ENCODE results near the gene TUBA4B.
"Not testable (repeated sequence)": the region's sequence is repeated elsewhere in the genome, so short reads cannot be mapped to it uniquely, and the experiment has no call there.

The TUBA4B gene

DNA sequence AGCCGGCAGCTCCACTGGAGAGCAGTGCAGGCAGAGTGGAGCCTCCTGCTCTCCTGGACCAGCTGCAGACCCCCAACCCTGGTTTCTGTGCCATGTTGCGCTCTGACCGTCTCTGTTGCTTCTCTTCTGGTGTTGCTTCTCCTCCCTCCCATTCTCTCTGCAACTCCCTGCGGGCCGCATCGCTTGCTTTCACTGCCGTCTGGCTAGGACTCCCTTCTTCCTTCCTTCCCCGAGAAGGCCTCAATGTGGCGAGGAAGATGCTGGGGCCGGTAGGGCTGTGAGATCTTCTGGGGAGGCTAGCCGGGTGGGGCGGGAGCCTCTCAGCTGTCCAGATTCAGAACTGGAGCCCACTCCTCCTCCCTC lies 32.3 kb downstream of the TUBA4B start:
- Histone ChIP-seq H3K36me3 (ENCODE audit: control insufficient read depth in 1 of 2, insufficient read depth in 2 of 2, low read length in 2 of 2) (peaks cover 37 to 50% of the 10 kb centered on the region in 2 experiments), H3K14ac (ENCODE audit: low read length) (no peak overlapping the region)
- no CpG with 5 or more reads among the region's 12 CpGs for WGBS (ENCODE audit: extremely low coverage, insufficient coverage, insufficient read length)

GRCh38 chr2:219285894-219286425 lies 32.9 kb downstream of the TUBA4B start:
- H2BK120ac ChIP-seq (ENCODE audit: insufficient read depth, low read length, poor library complexity), result no peak overlapping the region
- H3K14ac ChIP-seq (ENCODE audit: low read length), result peak overlapping the region; percentile 63
- H3K27me3 ChIP-seq (ENCODE audit: insufficient read depth, low read length), result no peaks in the 10 kb centered on the region
- H2AK5ac ChIP-seq (ENCODE audit: low read length), result no peak overlapping the region
- H3K27ac ChIP-seq (ENCODE audit: low read depth, low read length), result peak overlapping the region; percentile 49
- no peak overlapping the region for H3K4ac ChIP-seq (ENCODE audit: low read depth, low read length)
- no peak overlapping the region for H3K4me3 ChIP-seq (ENCODE audit: low read depth, low read length)
- no peaks in the 10 kb centered on the region for H3K9me3 ChIP-seq (ENCODE audit: insufficient read depth, low read depth, low read length)
- no peak overlapping the region for H3K9ac ChIP-seq (ENCODE audit: low read length)
- no peak overlapping the region for H3K23ac ChIP-seq (ENCODE audit: low read length)
- H2BK5ac ChIP-seq (ENCODE audit: low read depth, low read length, poor library complexity), result peak overlapping the region; percentile 58
- DNase-seq, result no peak
- H3K79me2 ChIP-seq (ENCODE audit: control insufficient read depth, insufficient read depth, low read length, poor library complexity), result peaks cover 3% of the 10 kb centered on the region
- WGBS (ENCODE audit: extremely low coverage, insufficient coverage, insufficient read length), result no CpG with 5 or more reads among the region's 17 CpGs
- H3K4me1 ChIP-seq (ENCODE audit: control insufficient read depth in 1 of 2, insufficient read depth in 2 of 2, low read length in 2 of 2), result peaks cover 14 to 20% of the 10 kb centered on the region in 2 experiments
- peaks cover 11% of the 10 kb centered on the region for H3K79me1 ChIP-seq (ENCODE audit: low read length)
- H3K4me2 ChIP-seq (ENCODE audit: low read length), result no peak overlapping the region
- no peak overlapping the region for H2BK12ac ChIP-seq (ENCODE audit: low read length)
- peak overlapping the region; percentile 61 for H4K8ac ChIP-seq (ENCODE audit: low read depth, low read length)
- peaks cover 33 to 46% of the 10 kb centered on the region in 2 experiments for H3K36me3 ChIP-seq (ENCODE audit: control insufficient read depth in 1 of 2, insufficient read depth in 2 of 2, low read length in 2 of 2)
- peak overlapping the region; percentile 66 for H4K91ac ChIP-seq (ENCODE audit: low read depth, low read length)
- peak overlapping the region; percentile 28 for H4K12ac ChIP-seq (ENCODE audit: low read depth, low read length)
- no peak overlapping the region for H3K18ac ChIP-seq (ENCODE audit: low read length)
- H2AFZ ChIP-seq (ENCODE audit: insufficient read depth, low read length, poor library complexity), result no peak overlapping the region

More for the DNA sequence above, 32.3 kb downstream of the TUBA4B start:
- Histone ChIP-seq H2BK12ac (ENCODE audit: low read length) (no peak overlapping the region), H3K23ac (ENCODE audit: low read length) (no peak overlapping the region), H2AFZ (ENCODE audit: insufficient read depth, low read length, poor library complexity) (no peak overlapping the region), H3K18ac (ENCODE audit: low read length) (no peak overlapping the region), H2AK5ac (ENCODE audit: low read length) (no peak overlapping the region), H4K91ac (ENCODE audit: low read depth, low read length) (no peak overlapping the region), H3K27me3 (ENCODE audit: insufficient read depth, low read length) (no peaks in the 10 kb centered on the region), H3K4me3 (ENCODE audit: low read depth, low read length) (no peak overlapping the region), H3K27ac (ENCODE audit: low read depth, low read length) (no peak overlapping the region), H3K79me2 (ENCODE audit: control insufficient read depth, insufficient read depth, low read length, poor library complexity) (peaks cover 3% of the 10 kb centered on the region), H3K79me1 (ENCODE audit: low read length) (peaks cover 11% of the 10 kb centered on the region), H4K8ac (ENCODE audit: low read depth, low read length) (no peak overlapping the region), H3K4me1 (ENCODE audit: control insufficient read depth in 1 of 2, insufficient read depth in 2 of 2, low read length in 2 of 2) (peaks cover 14 to 20% of the 10 kb centered on the region in 2 experiments), H3K9ac (ENCODE audit: low read length) (no peak overlapping the region), H2BK5ac (ENCODE audit: low read depth, low read length, poor library complexity) (no peak overlapping the region), H4K12ac (ENCODE audit: low read depth, low read length) (no peak overlapping the region), H3K9me3 (ENCODE audit: insufficient read depth, low read depth, low read length) (no peaks in the 10 kb centered on the region), H3K4me2 (ENCODE audit: low read length) (no peak overlapping the region), H3K4ac (ENCODE audit: low read depth, low read length) (no peak overlapping the region), H2BK120ac (ENCODE audit: insufficient read depth, low read length, poor library complexity) (no peak overlapping the region)
- DNase-seq, result no peak

DNA sequence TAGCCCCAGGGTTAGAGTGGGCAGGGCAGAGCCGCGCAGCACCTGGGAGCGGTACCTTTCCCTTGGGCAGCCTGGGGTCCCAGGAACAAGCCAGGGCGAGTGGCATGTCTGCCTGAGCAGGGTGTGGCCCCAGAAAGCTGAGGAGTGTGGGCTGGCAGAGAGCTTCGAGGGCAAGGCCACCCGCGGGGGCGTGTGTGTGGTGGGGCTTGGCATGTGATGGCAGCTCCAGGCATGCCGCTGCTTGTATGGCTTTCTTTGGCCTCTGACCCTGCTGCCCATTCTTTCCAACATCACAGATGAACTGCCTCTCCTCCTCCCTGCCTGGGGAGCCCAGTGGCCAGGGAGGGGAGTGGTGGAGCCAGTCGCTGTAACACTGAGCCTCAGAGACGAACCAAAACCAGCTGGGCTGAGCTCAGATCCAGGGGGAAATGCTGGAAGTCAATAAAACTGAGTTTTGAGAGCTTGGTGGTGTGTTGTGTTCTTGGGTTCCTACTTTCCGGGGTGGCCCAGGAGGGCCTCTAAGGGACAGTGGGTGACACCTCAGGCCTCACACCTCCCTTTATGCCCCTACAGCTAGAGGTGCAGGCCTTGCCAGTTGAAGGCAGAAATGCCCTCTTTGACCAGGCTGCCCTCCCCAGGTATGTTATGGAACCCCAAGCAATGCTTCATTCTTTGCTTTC lies 33.5 kb downstream of the TUBA4B start:
- Histone ChIP-seq H2AFZ (ENCODE audit: insufficient read depth, low read length, poor library complexity) (peak overlapping the region; percentile 23), H3K4me3 (ENCODE audit: low read depth, low read length) (no peak overlapping the region), H3K18ac (ENCODE audit: low read length) (peak overlapping the region; percentile 48), H3K23ac (ENCODE audit: low read length) (no peak overlapping the region), H3K9ac (ENCODE audit: low read length) (no peak overlapping the region), H3K79me2 (ENCODE audit: control insufficient read depth, insufficient read depth, low read length, poor library complexity) (peaks cover 3% of the 10 kb centered on the region), H3K36me3 (ENCODE audit: control insufficient read depth in 1 of 2, insufficient read depth in 2 of 2, low read length in 2 of 2) (peaks cover 29 to 41% of the 10 kb centered on the region in 2 experiments), H2BK120ac (ENCODE audit: insufficient read depth, low read length, poor library complexity) (peak overlapping the region; percentile 13), H4K12ac (ENCODE audit: low read depth, low read length) (peak overlapping the region; percentile 28), H3K27me3 (ENCODE audit: insufficient read depth, low read length) (no peaks in the 10 kb centered on the region), H3K14ac (ENCODE audit: low read length) (peak overlapping the region; percentile 63), H4K91ac (ENCODE audit: low read depth, low read length) (peak overlapping the region; percentile 66), H2AK5ac (ENCODE audit: low read length) (peak overlapping the region; percentile 85), H3K79me1 (ENCODE audit: low read length) (peaks cover 11% of the 10 kb centered on the region), H3K9me3 (ENCODE audit: insufficient read depth, low read depth, low read length) (no peaks in the 10 kb centered on the region), H3K4me2 (ENCODE audit: low read length) (no peak overlapping the region), H3K27ac (ENCODE audit: low read depth, low read length) (peak overlapping the region; percentile 49), H2BK12ac (ENCODE audit: low read length) (peak overlapping the region; percentile 37), H3K4ac (ENCODE audit: low read depth, low read length) (peak overlapping the region; percentile 34), H2BK5ac (ENCODE audit: low read depth, low read length, poor library complexity) (peak overlapping the region; percentile 58), H4K8ac (ENCODE audit: low read depth, low read length) (peak overlapping the region; percentile 61), H3K4me1 (ENCODE audit: control insufficient read depth in 1 of 2, insufficient read depth in 2 of 2, low read length in 2 of 2) (peaks cover 14 to 20% of the 10 kb centered on the region in 2 experiments)
- WGBS (ENCODE audit: extremely low coverage, insufficient coverage, insufficient read length), result no CpG with 5 or more reads among the region's 12 CpGs
- no peak for DNase-seq

- not testable (repeated sequence) for H3K79me2 ChIP-seq (ENCODE audit: control insufficient read depth, insufficient read depth, low read length, poor library complexity); H3K4me3 ChIP-seq (ENCODE audit: low read depth, low read length); H3K4ac ChIP-seq (ENCODE audit: low read depth, low read length); H2BK5ac ChIP-seq (ENCODE audit: low read depth, low read length, poor library complexity); H3K9ac ChIP-seq (ENCODE audit: low read length); H2AFZ ChIP-seq (ENCODE audit: insufficient read depth, low read length, poor library complexity); H3K9me3 ChIP-seq (ENCODE audit: insufficient read depth, low read depth, low read length); H3K23ac ChIP-seq (ENCODE audit: low read length); H4K8ac ChIP-seq (ENCODE audit: low read depth, low read length); DNase-seq; H3K18ac ChIP-seq (ENCODE audit: low read length); H3K4me2 ChIP-seq (ENCODE audit: low read length); H2AK5ac ChIP-seq (ENCODE audit: low read length); H4K12ac ChIP-seq (ENCODE audit: low read depth, low read length); H3K27me3 ChIP-seq (ENCODE audit: insufficient read depth, low read length)
- H2BK120ac ChIP-seq (ENCODE audit: insufficient read depth, low read length, poor library complexity), result peak overlapping the region; percentile 13
- peak overlapping the region; percentile 78 for H3K27ac ChIP-seq (ENCODE audit: low read depth, low read length)
- H3K79me1 ChIP-seq (ENCODE audit: low read length), result peaks cover 11% of the 10 kb centered on the region
- peaks cover 24 to 36% of the 10 kb centered on the region in 2 experiments for H3K36me3 ChIP-seq (ENCODE audit: control insufficient read depth in 1 of 2, insufficient read depth in 2 of 2, low read length in 2 of 2)
- peak overlapping the region; percentile 66 for H4K91ac ChIP-seq (ENCODE audit: low read depth, low read length)
- H3K14ac ChIP-seq (ENCODE audit: low read length), result peak overlapping the region; percentile 6
- peak overlapping the region; percentile 37 for H2BK12ac ChIP-seq (ENCODE audit: low read length)
- peaks cover 14 to 20% of the 10 kb centered on the region in 2 experiments for H3K4me1 ChIP-seq (ENCODE audit: control insufficient read depth in 1 of 2, insufficient read depth in 2 of 2, low read length in 2 of 2)
- no CpG with 5 or more reads among the region's 6 CpGs for WGBS (ENCODE audit: extremely low coverage, insufficient coverage, insufficient read length)
These were observed 34.0 kb downstream of the TUBA4B start for GRCh38 chr2:219287116-219287440.

Data from trophoblast cell (in vitro differentiated cells and primary cell).